HT1080 (cell line): Measurements from ENCODE around the gene NBAS. TPM values are rescaled to one million over a fixed set of nuclear protein-coding genes. Genes with fewer than 3 reads are reported as not detected.
"Not testable (repeated sequence)": the region's sequence is repeated elsewhere in the genome, so short reads cannot be mapped to it uniquely, and the experiment has no call there.

Experiments
- DNase-seq: peaks from one replicate; pipeline ENCODE4 v3.0.0-alpha.2; 2015; ENCODE audit warnings: low read depth
- total RNA-seq: library from RNA; depleted of rRNA; stranded (reverse); fragments of >200 nt; shearing (Covaris generic); gene quantifications from 2 replicates; pipeline ENCODE4 v1.2.3, GENCODE V29; 2014

NBAS gene
- total RNA-seq, 1 experiment from 2014 or later, result 34.2 TPM

GRCh38 chr2:15224641-15225040 lies 336.5 kb downstream of the NBAS start:
- no peak for DNase-seq

GRCh38 chr2:15223887-15224286 lies 337.2 kb downstream of the NBAS start:
- peak; percentile 76 for DNase-seq

GRCh38 chr2:15222856-15223255 lies 338.3 kb downstream of the NBAS start:
- no peak for DNase-seq

GRCh38 chr2:15220603-15221002 lies 340.5 kb downstream of the NBAS start:
- no peak for DNase-seq

- no peak for DNase-seq
Measured at GRCh38 chr2:15218423-15219086, 342.6 kb downstream of the NBAS start.

- no peak for DNase-seq
Measured at GRCh38 chr2:15212249-15212648, 348.9 kb downstream of the NBAS start.

- not testable (repeated sequence) for DNase-seq
Measured at GRCh38 chr2:15210542-15210941, 350.6 kb downstream of the NBAS start.

- DNase-seq, result no peak
Measured at GRCh38 chr2:15206419-15206818, 354.7 kb downstream of the NBAS start.

- DNase-seq, result no peak
Measured at GRCh38 chr2:15205562-15205961, 355.6 kb downstream of the NBAS start.

- DNase-seq, result no peak
Measured at GRCh38 chr2:15201009-15201408, 360.1 kb downstream of the NBAS start.

- DNase-seq, result no peak
Measured at GRCh38 chr2:15200581-15200980, 360.6 kb downstream of the NBAS start.

GRCh38 chr2:15198051-15198450 lies 363.1 kb downstream of the NBAS start:
- no peak for DNase-seq

- DNase-seq, result no peak
Measured at GRCh38 chr2:15195813-15196212, 365.3 kb downstream of the NBAS start.

GRCh38 chr2:15191789-15192188 lies 369.3 kb downstream of the NBAS start:
- no peak for DNase-seq

- no peak for DNase-seq
Measured at GRCh38 chr2:15189216-15189615, 371.9 kb downstream of the NBAS start.

GRCh38 chr2:15187702-15188101 lies 373.4 kb downstream of the NBAS start:
- no peak for DNase-seq

GRCh38 chr2:15186118-15186517 lies 375.0 kb downstream of the NBAS start:
- DNase-seq, result no peak

- DNase-seq, result no peak
Measured at GRCh38 chr2:15184491-15184890, 376.6 kb downstream of the NBAS start.

GRCh38 chr2:15182275-15182674 lies 378.9 kb downstream of the NBAS start:
- DNase-seq, result no peak

GRCh38 chr2:15181092-15181745 lies 379.9 kb downstream of the NBAS start:
- no peak for DNase-seq

- no peak for DNase-seq
Measured at GRCh38 chr2:15180379-15180778, 380.8 kb downstream of the NBAS start.

GRCh38 chr2:15178946-15179345 lies 382.2 kb downstream of the NBAS start:
- no peak for DNase-seq

- peak; percentile 94 for DNase-seq
Measured at GRCh38 chr2:15177103-15177502, 384.0 kb downstream of the NBAS start.
